HG02885 (cell line): ENCODE data around the gene RAP1GAP2.

Source experiments
- ATAC-seq: cut with Tn5 transposase; IDR thresholded peaks from one replicate; pipeline ENCODE4 v1.9.1; 2021; ENCODE audit warnings: mild to moderate bottlenecking; ENCODE audit not compliant: unreplicated experiment, poor library complexity

RAP1GAP2 gene

DNA sequence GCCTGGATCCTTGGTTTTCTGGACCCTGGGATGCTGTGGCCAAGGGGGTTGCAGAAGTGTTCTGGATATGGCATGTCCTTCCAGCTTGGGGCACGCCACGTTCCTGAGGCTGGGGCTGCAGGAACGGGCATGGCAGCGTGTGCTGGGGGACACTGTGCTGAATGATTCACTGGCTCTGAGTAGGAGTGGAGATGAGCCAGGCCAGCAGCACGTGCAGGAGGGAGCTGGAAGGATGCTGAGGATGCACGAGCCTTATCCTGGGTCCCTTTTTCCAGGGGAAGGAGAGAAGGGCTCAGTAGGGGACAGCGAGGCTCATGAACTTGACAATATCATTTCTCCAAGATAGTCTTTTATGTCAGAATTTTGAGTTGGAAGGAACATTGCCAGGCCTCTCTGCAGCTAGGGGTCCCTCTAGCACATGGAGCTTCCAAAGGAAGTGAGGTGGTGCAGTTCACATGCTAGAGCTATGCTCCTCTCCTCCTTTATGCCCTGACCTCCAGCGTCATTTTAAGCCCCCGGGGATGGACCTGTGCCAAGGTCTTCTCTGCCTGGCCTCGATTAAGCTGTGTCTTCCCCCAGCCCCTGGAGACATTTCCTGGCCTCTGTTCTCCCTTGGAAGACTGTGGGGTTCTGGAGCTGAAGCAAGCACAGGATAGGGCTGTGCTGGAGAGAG, 141.2 kb downstream of the RAP1GAP2 start:
- ATAC-seq, result no peak

DNA sequence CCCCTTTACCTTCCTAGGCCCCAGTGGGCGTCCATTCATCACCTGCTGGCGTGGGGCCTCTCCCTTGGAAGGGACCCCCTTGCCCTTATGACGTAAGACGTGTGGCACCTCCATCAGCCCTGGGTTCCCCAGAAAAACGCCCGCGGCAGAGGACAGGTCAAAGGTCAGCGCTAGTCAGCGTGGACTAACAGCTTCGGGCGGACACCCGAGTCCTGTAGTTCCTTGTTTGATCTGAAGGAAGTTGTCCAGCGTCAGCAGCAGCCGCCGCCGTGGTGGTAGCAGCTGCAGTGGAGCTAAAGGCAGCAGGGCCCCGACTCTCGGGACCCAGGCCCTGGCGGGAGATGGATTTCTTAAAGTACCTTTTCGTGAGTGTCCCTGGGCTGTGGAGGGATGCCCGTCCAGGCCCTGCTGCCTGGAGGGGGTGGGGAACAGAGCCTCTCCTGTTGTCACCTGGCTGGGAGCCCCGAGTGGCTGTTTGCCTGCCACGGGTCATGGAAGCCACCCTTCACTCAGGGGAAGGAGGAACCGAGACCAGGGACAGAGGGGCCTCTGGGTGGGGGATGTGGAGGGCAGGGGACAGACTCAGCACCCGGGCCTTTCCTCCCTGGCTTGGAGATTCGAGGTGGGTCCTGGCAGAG, 143.6 kb downstream of the RAP1GAP2 start:
- ATAC-seq, result no peak

DNA sequence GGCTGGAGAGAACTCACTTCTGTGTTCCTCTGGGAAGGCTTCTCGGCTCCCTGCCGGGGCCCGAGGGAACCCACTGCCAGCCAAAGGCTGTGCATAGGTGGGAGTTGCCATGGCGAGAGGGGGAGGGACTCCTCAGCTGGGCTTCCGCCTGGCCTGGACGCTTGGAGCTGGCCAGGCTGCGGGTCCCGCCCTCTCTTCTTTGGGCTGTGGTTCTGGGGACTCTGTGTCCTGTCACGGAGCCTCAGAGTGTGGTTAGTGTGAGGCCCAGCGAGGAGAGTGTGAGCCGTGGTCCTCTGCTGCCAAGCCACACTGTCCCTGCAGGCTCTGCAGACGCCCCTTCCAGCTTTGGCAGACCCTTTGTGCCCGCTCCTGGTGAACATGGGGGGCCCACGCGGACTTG, 144.1 kb downstream of the RAP1GAP2 start:
- no peak for ATAC-seq

DNA sequence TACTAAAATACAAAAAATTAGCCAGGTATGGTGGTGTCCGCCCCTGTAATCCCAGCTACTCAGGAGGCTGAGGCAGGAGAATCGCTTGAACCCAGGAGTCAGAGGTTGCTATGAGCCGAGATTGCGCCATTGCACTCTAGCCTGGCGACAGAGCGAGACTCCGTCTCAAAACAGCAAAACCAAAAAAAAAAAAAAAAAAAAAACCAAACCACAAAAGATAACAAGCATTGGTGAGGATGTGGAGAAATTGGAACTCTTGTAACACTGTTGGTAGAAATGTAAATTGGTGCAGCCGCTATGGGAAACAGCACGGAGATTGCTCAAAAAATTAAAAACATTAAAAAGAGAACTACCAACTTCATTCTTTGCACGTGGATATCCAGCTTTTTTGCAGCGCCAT, 147.7 kb downstream of the RAP1GAP2 start:
- ATAC-seq, result no peak

GRCh38 chr17:2945299-2945698, 149.1 kb downstream of the RAP1GAP2 start:
- ATAC-seq, result no peak

GRCh38 chr17:2946144-2946543, 149.9 kb downstream of the RAP1GAP2 start:
- ATAC-seq, result no peak

DNA sequence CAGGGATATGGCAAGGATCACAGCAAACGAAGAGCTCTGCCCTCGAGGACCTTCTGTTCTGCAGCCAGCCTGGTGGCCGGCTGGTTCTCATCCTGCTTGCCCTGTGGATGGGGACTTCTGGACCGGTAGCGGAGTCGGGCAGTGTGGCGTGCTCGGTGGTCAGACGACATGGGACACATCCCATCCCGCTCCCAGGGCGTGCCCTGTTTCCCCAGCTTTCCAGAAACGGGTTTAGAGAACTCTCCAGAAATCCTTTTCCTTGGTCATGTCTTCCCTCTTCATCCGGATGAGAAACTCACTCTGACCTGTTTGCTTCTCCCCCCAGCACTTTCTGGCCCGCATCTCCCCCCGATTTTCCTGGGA, 151.3 kb downstream of the RAP1GAP2 start:
- ATAC-seq, result no peak

GRCh38 chr17:2947996-2948550, 151.8 kb downstream of the RAP1GAP2 start:
- ATAC-seq, result no peak

DNA sequence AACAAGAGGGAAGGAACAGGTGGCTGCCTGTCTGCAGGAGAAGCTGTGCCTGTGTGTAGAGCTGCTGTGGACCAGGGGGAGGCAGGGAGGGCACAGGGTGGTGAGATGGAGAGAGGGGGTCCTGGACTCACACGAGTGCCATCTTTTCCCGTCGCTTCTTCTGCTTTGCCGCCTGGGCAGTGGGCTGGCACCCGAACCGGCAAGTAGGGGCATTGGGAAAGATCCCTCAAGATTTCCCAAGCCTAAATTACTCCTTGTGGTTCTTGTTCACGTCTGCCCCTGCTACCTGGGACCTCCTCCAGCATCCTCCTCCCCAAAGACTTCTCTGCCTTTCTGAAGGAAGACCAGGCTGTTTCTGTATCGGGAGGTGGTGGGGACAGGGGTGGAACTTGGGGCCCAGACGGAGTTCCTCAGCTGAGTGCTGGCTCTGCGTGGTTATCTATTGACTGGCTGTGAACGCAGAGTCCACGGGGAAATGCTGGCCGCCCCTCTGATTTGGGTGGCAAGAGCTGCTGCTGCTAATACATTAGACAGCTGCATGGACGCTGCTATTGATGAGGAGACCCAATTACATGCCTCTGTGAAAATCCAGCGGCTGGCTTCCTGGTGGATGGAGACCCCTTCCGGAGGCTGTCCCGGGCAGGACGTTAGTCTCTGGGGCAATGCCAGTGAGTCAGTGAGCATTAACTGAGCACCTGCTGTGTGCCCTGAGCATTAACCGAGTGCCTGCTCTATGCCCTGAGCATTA, 152.7 kb downstream of the RAP1GAP2 start:
- ATAC-seq, result no peak

GRCh38 chr17:2949469-2950044, 153.3 kb downstream of the RAP1GAP2 start:
- no peak for ATAC-seq

DNA sequence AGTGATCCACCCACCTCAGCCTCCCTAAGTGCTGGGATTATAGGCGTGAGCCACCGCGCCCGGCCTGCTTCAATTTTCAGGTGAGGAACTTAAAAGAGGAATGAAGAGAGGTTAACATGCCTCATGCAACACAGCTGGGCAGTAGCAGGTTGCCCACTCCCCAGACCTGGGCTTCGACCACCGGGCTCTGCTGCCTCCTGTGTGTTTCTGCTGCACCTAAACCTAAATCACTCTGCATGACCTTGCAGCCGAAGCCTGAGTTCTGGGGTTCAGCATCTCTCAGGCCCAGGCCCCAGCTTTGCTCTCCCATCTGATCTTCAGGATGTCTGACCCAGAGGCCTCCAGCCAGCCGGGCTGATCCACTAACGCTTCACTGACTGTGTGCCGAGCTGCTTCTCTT, 154.6 kb downstream of the RAP1GAP2 start:
- ATAC-seq, result no peak

- no peak for ATAC-seq
These were observed 156.1 kb downstream of the RAP1GAP2 start for GRCh38 chr17:2952174-2952845.

GRCh38 chr17:2954898-2955445, 158.7 kb downstream of the RAP1GAP2 start:
- no peak for ATAC-seq

- no peak for ATAC-seq
These were observed 159.8 kb downstream of the RAP1GAP2 start for GRCh38 chr17:2955931-2956582.

DNA sequence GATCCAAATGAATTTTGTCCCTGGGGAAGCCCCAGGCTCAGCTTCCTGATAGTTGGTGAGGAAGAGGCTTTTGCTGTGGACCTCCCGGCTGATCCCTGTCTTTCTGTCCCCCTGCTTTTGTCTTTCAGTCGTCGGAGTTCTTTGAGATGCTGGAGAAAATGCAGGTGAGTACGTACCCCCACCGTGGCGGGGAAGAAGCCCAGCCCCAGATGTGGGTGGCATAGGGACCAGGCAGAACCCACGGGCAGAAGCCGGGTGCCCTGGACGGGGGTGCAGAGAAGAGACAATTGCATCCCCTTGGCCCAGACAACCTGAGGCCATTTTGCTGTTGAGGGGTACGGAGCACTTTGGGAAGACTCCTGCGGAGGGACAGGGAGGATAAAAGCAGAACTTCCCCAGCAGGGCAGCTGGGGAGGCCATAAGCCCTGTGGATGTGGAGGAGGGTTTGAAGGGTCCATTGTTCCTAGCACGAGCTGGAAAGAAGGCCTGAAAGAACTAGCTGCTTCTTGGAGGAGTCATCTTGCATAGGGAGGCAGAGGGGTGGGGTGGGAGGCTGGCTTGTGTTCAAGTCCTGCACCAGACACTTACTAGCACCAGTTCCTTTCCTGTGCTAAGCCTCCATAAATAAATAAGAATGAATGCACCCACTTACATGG, 161.5 kb downstream of the RAP1GAP2 start:
- no peak for ATAC-seq

- no peak for ATAC-seq
These were observed 162.5 kb downstream of the RAP1GAP2 start for GRCh38 chr17:2958706-2959222.

DNA sequence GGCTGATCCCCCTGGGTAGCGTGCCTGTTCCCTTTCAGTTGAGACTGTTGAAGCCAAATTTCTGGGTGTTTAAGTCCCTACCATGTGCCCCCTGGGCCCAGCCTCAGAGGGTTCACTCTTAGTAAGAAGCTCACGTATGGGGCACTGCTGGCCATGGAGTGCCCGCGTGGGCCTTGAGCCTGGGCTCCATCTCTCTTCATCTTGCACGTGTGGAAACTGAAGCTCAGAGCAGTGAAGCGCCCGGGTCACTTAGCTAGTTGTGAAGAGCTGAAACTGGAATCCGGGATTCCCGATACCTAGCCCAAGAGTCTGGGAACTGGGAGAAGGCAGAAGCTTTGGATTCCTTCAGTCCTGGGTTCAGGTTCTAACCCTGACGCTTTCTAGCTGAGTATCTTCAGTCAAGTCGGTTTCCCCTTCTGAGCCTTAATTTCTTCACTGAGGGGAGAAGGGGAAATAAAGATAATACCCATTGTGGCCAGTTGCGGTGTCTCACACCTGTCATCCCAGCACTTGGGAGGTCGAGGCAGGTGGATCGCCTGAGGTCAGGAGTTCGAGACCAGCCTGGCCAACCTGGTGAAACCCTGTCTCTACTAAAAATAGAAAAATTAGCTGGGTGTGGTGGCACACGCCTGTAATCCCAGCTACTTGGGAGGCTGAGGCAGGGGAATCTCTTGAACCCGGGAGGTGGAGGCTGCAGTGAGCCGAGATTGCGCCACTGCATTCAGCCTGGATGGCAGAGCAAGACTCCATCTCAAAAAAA, 163.3 kb downstream of the RAP1GAP2 start:
- ATAC-seq, result no peak

GRCh38 chr17:2961446-2961845, 165.2 kb downstream of the RAP1GAP2 start:
- ATAC-seq, result no peak
